Fibroblast of lung (primary cell): ENCODE measurements around the gene PCDH9. TPM values are rescaled to one million over a fixed set of nuclear protein-coding genes. Genes with fewer than 3 reads are reported as not detected.

Experiments
- DNase-seq, 2 donors: peaks; one replicate each; pipeline versions ENCODE4 v3.0.0 to v3.0.0-alpha.2; 2010; ENCODE audit warnings: low read depth in 2 of 2
- H2AFZ ChIP-seq: 2 replicates; pipeline ENCODE4 v1.5.1; 2012; ENCODE audit warnings: low read length, control low read depth, inconsistent platforms
- H3K27ac ChIP-seq: 2 replicates; pipeline ENCODE4 v1.5.1; 2011; ENCODE audit warnings: low read length, control low read depth; ENCODE audit not compliant: insufficient read depth
- H3K27me3 ChIP-seq: 2 replicates; pipeline ENCODE4 v1.5.1; 2011; ENCODE audit warnings: mild to moderate bottlenecking, low read length; ENCODE audit not compliant: control insufficient read depth, insufficient read depth
- H3K36me3 ChIP-seq: 2 replicates; pipeline ENCODE4 v1.5.1; 2011; ENCODE audit warnings: low read length; ENCODE audit not compliant: control insufficient read depth, insufficient read depth
- H3K4me1 ChIP-seq: 2 replicates; pipeline ENCODE4 v1.5.1; 2011; ENCODE audit warnings: low read length; ENCODE audit not compliant: control insufficient read depth, insufficient read depth; ENCODE audit errors: extremely low read depth
- H3K4me2 ChIP-seq: 2 replicates; pipeline ENCODE4 v1.5.1; 2011; ENCODE audit warnings: low read length, control low read depth; ENCODE audit not compliant: insufficient read depth; ENCODE audit errors: extremely low read depth
- H3K4me3 ChIP-seq, 4 experiments: fragments of 200-600 bp in 1 of 4; sonication (generic) in 1 of 4; replicated peaks in 1 of 4; 2 replicates each; pipeline ENCODE4 v1.5.1; 2011 to 2016; ENCODE audit warnings: low read length in 4 of 4, low read depth in 3 of 4, mild to moderate bottlenecking in 3 of 4, control low read depth in 2 of 4, inconsistent platforms in 1 of 4, mixed read lengths in 1 of 4; ENCODE audit not compliant: insufficient read depth in 1 of 4; ENCODE audit errors: control extremely low read depth in 1 of 4
- H3K79me2 ChIP-seq: 2 replicates; pipeline ENCODE4 v1.5.1; 2012; ENCODE audit warnings: mild to moderate bottlenecking, low read length, inconsistent platforms; ENCODE audit not compliant: control insufficient read depth, insufficient read depth
- H3K9ac ChIP-seq: 2 replicates; pipeline ENCODE4 v1.5.1; 2011; ENCODE audit warnings: mild to moderate bottlenecking, low read length, control low read depth; ENCODE audit not compliant: insufficient read depth
- H3K9me3 ChIP-seq: 2 replicates; pipeline ENCODE4 v1.5.1; 2012; ENCODE audit warnings: low read depth, low read length; ENCODE audit not compliant: control insufficient read depth, insufficient read depth
- H4K20me1 ChIP-seq: 2 replicates; pipeline ENCODE4 v1.5.1; 2011; ENCODE audit warnings: low read length; ENCODE audit not compliant: control insufficient read depth, insufficient read depth; ENCODE audit errors: extremely low read depth
- CTCF ChIP-seq, 2 donors: IDR thresholded peaks in 1 of 2; conservative IDR thresholded peaks in 1 of 2; 1 replicate in 1 of 2; 2 replicates in 1 of 2; pipeline ENCODE4 v1.5.1; 2011 to 2012; ENCODE audit warnings: low read length in 2 of 2, control low read depth in 1 of 2, inconsistent platforms in 1 of 2, low read depth in 1 of 2, mild to moderate bottlenecking in 1 of 2
- EZH2 ChIP-seq: IDR thresholded peaks from 2 replicates; pipeline ENCODE4 v1.5.1; 2012; ENCODE audit warnings: low read length, control low read depth, mild to moderate bottlenecking; ENCODE audit errors: missing control alignments
- polyA plus RNA-seq, 2 donors: library from polyadenylated mRNA; depleted of rRNA in 1 of 2; stranded (reverse) in 1 of 2; unstranded in 1 of 2; fragments of >200 nt; gene quantifications; 2 replicates each; pipeline ENCODE4 v1.2.1, GENCODE V29; 2011 to 2012; ENCODE audit warnings: missing spikeins in 1 of 2
- total RNA-seq: library from RNA; depleted of rRNA; stranded (reverse); fragments of >200 nt; gene quantifications from 2 replicates; pipeline ENCODE4 v1.2.1, GENCODE V29; 2014

PCDH9 gene
- total and polyA plus RNA-seq, 2 donors (not counting 1 experiment from before 2014, with no cell fraction given) = 0.50 to 0.67 TPM

GRCh38 chr13:67070306-67070705 is 159.8 kb downstream of the PCDH9 start:
- DNase-seq = no peak
- H2AFZ ChIP-seq = no peak overlapping the region
- H3K27ac ChIP-seq = no peak overlapping the region
- no peaks in the 10 kb centered on the region for H3K27me3 ChIP-seq
- TF ChIP-seq EZH2 (no peak), CTCF (conservative IDR thresholded peaks at IDR 0.05 in 1 of 2, IDR thresholded peaks at IDR 0.05 in 1 of 2; ENCODE audit: low read depth in 1 of 2, low read length in 2 of 2) (no peak)
- no peaks in the 10 kb centered on the region for H3K9me3 ChIP-seq
- no peaks in the 10 kb centered on the region for H3K79me2 ChIP-seq
- H3K36me3 ChIP-seq = no peaks in the 10 kb centered on the region
- no peak overlapping the region for H3K4me2 ChIP-seq
- H3K9ac ChIP-seq = no peak overlapping the region
- no peak overlapping the region for H3K4me3 ChIP-seq
- H4K20me1 ChIP-seq = no peaks in the 10 kb centered on the region
- no peaks in the 10 kb centered on the region for H3K4me1 ChIP-seq

- DNase-seq = peak in 1 of 2 donors; percentile 54
- TF ChIP-seq EZH2 = no peak
- no peak for TF ChIP-seq CTCF (conservative IDR thresholded peaks at IDR 0.05 in 1 of 2, IDR thresholded peaks at IDR 0.05 in 1 of 2; ENCODE audit: low read depth in 1 of 2, low read length in 2 of 2)
- Histone ChIP-seq H3K4me1 (no peaks in the 10 kb centered on the region), H3K36me3 (no peaks in the 10 kb centered on the region), H3K9me3 (no peaks in the 10 kb centered on the region), H3K27me3 (no peaks in the 10 kb centered on the region), H3K4me3 (no peak overlapping the region), H2AFZ (no peak overlapping the region), H3K4me2 (no peak overlapping the region), H3K9ac (no peak overlapping the region), H4K20me1 (no peaks in the 10 kb centered on the region), H3K27ac (no peak overlapping the region), H3K79me2 (no peaks in the 10 kb centered on the region)
Observed at GRCh38 chr13:67069117-67069767, 160.9 kb downstream of the PCDH9 start.

GRCh38 chr13:67064920-67065319 is 165.2 kb downstream of the PCDH9 start:
- Histone ChIP-seq H3K4me1 (no peaks in the 10 kb centered on the region), H3K36me3 (no peaks in the 10 kb centered on the region), H3K4me2 (no peak overlapping the region), H3K27me3 (no peaks in the 10 kb centered on the region), H3K4me3 (no peak overlapping the region), H3K27ac (no peak overlapping the region), H2AFZ (no peak overlapping the region), H3K9me3 (no peaks in the 10 kb centered on the region), H3K9ac (no peak overlapping the region), H4K20me1 (no peaks in the 10 kb centered on the region), H3K79me2 (no peaks in the 10 kb centered on the region)
- TF ChIP-seq CTCF (conservative IDR thresholded peaks at IDR 0.05 in 1 of 2, IDR thresholded peaks at IDR 0.05 in 1 of 2; ENCODE audit: low read depth in 1 of 2, low read length in 2 of 2) (no peak), EZH2 (no peak)
- DNase-seq = no peak
